ENCODE results near the gene SLC2A13. TPM values are rescaled to one million over a fixed set of nuclear protein-coding genes. Genes with fewer than 3 reads are reported as not detected.

SLC2A13 gene
- polyA plus RNA-seq, 1 experiment = 3.1 TPM

GRCh38 chr12:39764944-39765560 lies 340.8 kb downstream of the SLC2A13 start:
- Histone ChIP-seq H3K9me3 (ENCODE audit: control insufficient read depth, insufficient read depth, low read length) (no peaks in the 10 kb centered on the region), H3K4me3 (ENCODE audit: low read depth, low read length) (no peak overlapping the region), H3K27ac (ENCODE audit: low read depth, low read length) (no peak overlapping the region), H3K27me3 (ENCODE audit: control insufficient read depth, insufficient read depth, low read length) (no peaks in the 10 kb centered on the region)
- ChIA-PET CTCF (interaction anchor here (0.6 to 4.4 kb wide), 8 partner anchors 9 to 342 kb away, joined by 3 to 54 read pairs (median 4); partner anchors contain the start of gene SLC2A13), POLR2A (no interaction called here)
- peak; percentile 7 for DNase-seq (ENCODE audit: low read depth, low spot score)
- TF ChIP-seq CTCF (IDR thresholded peaks at IDR 0.05; ENCODE audit: low read depth, low read length) = peak; percentile 75

GRCh38 chr12:39763890-39764169 lies 342.1 kb downstream of the SLC2A13 start:
- no peak overlapping the region for H3K27ac ChIP-seq (ENCODE audit: low read depth, low read length)
- ChIA-PET POLR2A (no interaction called here), CTCF (interaction anchor here (1.3 to 4.4 kb wide), 4 partner anchors 228 to 344 kb away, joined by 5 to 54 read pairs (median 21); partner anchors contain the start of gene SLC2A13)
- H3K9me3 ChIP-seq (ENCODE audit: control insufficient read depth, insufficient read depth, low read length) = no peaks in the 10 kb centered on the region
- no peak for DNase-seq (ENCODE audit: low read depth, low spot score)
- no peak overlapping the region for H3K4me3 ChIP-seq (ENCODE audit: low read depth, low read length)
- TF ChIP-seq CTCF (IDR thresholded peaks at IDR 0.05; ENCODE audit: low read depth, low read length) = no peak
- no peaks in the 10 kb centered on the region for H3K27me3 ChIP-seq (ENCODE audit: control insufficient read depth, insufficient read depth, low read length)

- POLR2A ChIA-PET = no interaction called here
- no peak for TF ChIP-seq CTCF (IDR thresholded peaks at IDR 0.05; ENCODE audit: low read depth, low read length)
- H3K27ac ChIP-seq (ENCODE audit: low read depth, low read length) = no peak overlapping the region
- DNase-seq (ENCODE audit: low read depth, low spot score) = no peak
- H3K27me3 ChIP-seq (ENCODE audit: control insufficient read depth, insufficient read depth, low read length) = no peaks in the 10 kb centered on the region
- no peaks in the 10 kb centered on the region for H3K9me3 ChIP-seq (ENCODE audit: control insufficient read depth, insufficient read depth, low read length)
- CTCF ChIA-PET = interaction anchor here (1.1 to 4.4 kb wide), 4 partner anchors 228 to 344 kb away, joined by 3 to 54 read pairs (median 21); partner anchors contain the start of gene SLC2A13
- no peak overlapping the region for H3K4me3 ChIP-seq (ENCODE audit: low read depth, low read length)
These were observed 342.6 kb downstream of the SLC2A13 start for GRCh38 chr12:39763071-39763889.

GRCh38 chr12:39755478-39755877 lies 350.4 kb downstream of the SLC2A13 start:
- H3K4me3 ChIP-seq (ENCODE audit: low read depth, low read length) = no peak overlapping the region
- CTCF ChIA-PET = interaction anchor here (1.2 kb wide), 1 partner anchor 235 kb away, joined by 3 read pairs; no protein-coding TSS in a partner anchor
- POLR2A ChIA-PET = no interaction called here

More at GRCh38 chr12:39755478-39755877, 350.4 kb downstream of the SLC2A13 start:
- no peaks in the 10 kb centered on the region for H3K27me3 ChIP-seq (ENCODE audit: control insufficient read depth, insufficient read depth, low read length)
- no peak for DNase-seq (ENCODE audit: low read depth, low spot score)
- no peaks in the 10 kb centered on the region for H3K9me3 ChIP-seq (ENCODE audit: control insufficient read depth, insufficient read depth, low read length)
- no peak overlapping the region for H3K27ac ChIP-seq (ENCODE audit: low read depth, low read length)
- no peak for TF ChIP-seq CTCF (IDR thresholded peaks at IDR 0.05; ENCODE audit: low read depth, low read length)

Measured in AG04450 (cell line).